ENCODE results near the gene KRT80.
A peak's percentile ranks its signal among the peaks of the same experiment; 100 is the strongest.
"Not testable (repeated sequence)": the region's sequence is repeated elsewhere in the genome, so short reads cannot be mapped to it uniquely, and the experiment has no call there.

The KRT80 gene

GRCh38 chr12:52191841-52192791 is at the start of gene KRT80:
TSS of gene KRT80 (minus strand) at chr12:52192014. CDS start at chr12:52191902, 112 bp downstream.
- DNase-seq: peak; percentile 81

- DNase-seq: no peak
These were observed 49.5 kb upstream of the KRT80 start for GRCh38 chr12:52241205-52241842.

GRCh38 chr12:52240247-52240646 is 48.4 kb upstream of the KRT80 start:
- DNase-seq: not testable (repeated sequence)

- no peak for DNase-seq
These were observed 48.0 kb upstream of the KRT80 start for GRCh38 chr12:52239767-52240166.

GRCh38 chr12:52238916-52239646 is 47.3 kb upstream of the KRT80 start:
- DNase-seq: no peak

GRCh38 chr12:52238207-52238840 is 46.5 kb upstream of the KRT80 start:
- no peak for DNase-seq

- no peak for DNase-seq
These were observed 44.7 kb upstream of the KRT80 start for GRCh38 chr12:52236386-52237050.

GRCh38 chr12:52235822-52236361 is 44.1 kb upstream of the KRT80 start:
- no peak for DNase-seq

GRCh38 chr12:52235001-52235764 is 43.4 kb upstream of the KRT80 start:
- DNase-seq: no peak

GRCh38 chr12:52234223-52234810 is 42.5 kb upstream of the KRT80 start:
- DNase-seq: no peak

GRCh38 chr12:52233462-52234207 is 41.8 kb upstream of the KRT80 start:
- no peak for DNase-seq

- DNase-seq: no peak
These were observed 41.1 kb upstream of the KRT80 start, which contains the start of gene KRT7 for GRCh38 chr12:52232674-52233461. TSS of gene KRT7 (plus strand) at chr12:52233243. CDS start at chr12:52233297, 54 bp downstream.

- no peak for DNase-seq
These were observed 40.4 kb upstream of the KRT80 start for GRCh38 chr12:52232203-52232673.

- DNase-seq: no peak
These were observed 39.7 kb upstream of the KRT80 start for GRCh38 chr12:52231305-52232202.

GRCh38 chr12:52230364-52231281 is 38.8 kb upstream of the KRT80 start:
- no peak for DNase-seq

- no peak for DNase-seq
These were observed 38.1 kb upstream of the KRT80 start for GRCh38 chr12:52229836-52230343.

Measured in NCI-H1436 (cell line).